Muscle of leg (tissue), 16 donors: ENCODE results near the gene STK25. TPM values are rescaled to one million over a fixed set of nuclear protein-coding genes. Genes with fewer than 3 reads are reported as not detected.

Experiments
- DNase-seq: peaks from one replicate; pipeline ENCODE4 v3.0.0; 2013
- H3K27ac ChIP-seq: one replicate; pipeline ENCODE4 v1.5.1; 2013; ENCODE audit warnings: mild to moderate bottlenecking, low read length, control low read depth
- H3K27me3 ChIP-seq: one replicate; pipeline ENCODE4 v1.6.1; 2013; ENCODE audit warnings: low read length; ENCODE audit not compliant: control insufficient read depth, insufficient read depth
- H3K36me3 ChIP-seq: one replicate; pipeline ENCODE4 v1.6.1; 2013; ENCODE audit warnings: low read length; ENCODE audit not compliant: control insufficient read depth, insufficient read depth
- H3K4me1 ChIP-seq: one replicate; pipeline ENCODE4 v1.6.1; 2013; ENCODE audit warnings: low read length; ENCODE audit not compliant: control insufficient read depth, insufficient read depth
- H3K4me3 ChIP-seq: one replicate; pipeline ENCODE4 v1.5.1; 2013; ENCODE audit warnings: low read length, control low read depth
- H3K9me3 ChIP-seq: replicated peaks from 2 replicates; pipeline ENCODE4 v1.6.1; 2013; ENCODE audit warnings: low read depth, low read length; ENCODE audit not compliant: control insufficient read depth
- WGBS: methylation state at CpG from one replicate; pipeline ENCODE4 v1.1.5; 2013; ENCODE audit warnings: missing lambda C conversion rate; ENCODE audit not compliant: insufficient coverage; 5-methylcytosine and 5-hydroxymethylcytosine counted together
- long read RNA-seq, 11 donors: transcript quantifications; one replicate each; lab custom pipeline, GENCODE V29; 2026
- polyA plus RNA-seq, 8 donors: library from polyadenylated mRNA; unstranded; fragments of 120-200 nt; gene quantifications; one replicate each; pipeline versions ENCODE4 v1.2.1 to v1.2.3, GENCODE V29; 2013; ENCODE audit warnings: inconsistent platforms in 1 of 8, low replicate concordance in 1 of 8; ENCODE audit not compliant: insufficient read length in 8 of 8, insufficient read depth in 1 of 8
- total RNA-seq: library from RNA; stranded (reverse); fragments of 120-200 nt; gene quantifications from one replicate; pipeline ENCODE4 v1.2.4, GENCODE V29; 2013

STK25 gene
- total RNA-seq, result 207 TPM
- 100 to 1,000 TPM; 225 to 364 (median 278) TPM for polyA plus RNA-seq
- long read RNA-seq, donor 1, full-length matches to known transcripts, result 35 of 35 reads
- long read RNA-seq, donor 1, partial matches to known transcripts, result 0 of 35 reads
- long read RNA-seq, donor 1, other reads (novel, unspliced or antisense), result 0 of 35 reads
- long read RNA-seq, donor 2, full-length matches to known transcripts, result 9 of 9 reads
- long read RNA-seq, donor 2, partial matches to known transcripts, result 0 of 9 reads
- long read RNA-seq, donor 2, other reads (novel, unspliced or antisense), result 0 of 9 reads
- long read RNA-seq, donor 3, full-length matches to known transcripts, result 65 of 65 reads
- long read RNA-seq, donor 3, partial matches to known transcripts, result 0 of 65 reads
- long read RNA-seq, donor 3, other reads (novel, unspliced or antisense), result 0 of 65 reads
- long read RNA-seq, donor 4, full-length matches to known transcripts, result 51 of 70 reads
- long read RNA-seq, donor 4, partial matches to known transcripts, result 19 of 70 reads
- long read RNA-seq, donor 4, other reads (novel, unspliced or antisense), result 0 of 70 reads
- long read RNA-seq, donor 5, full-length matches to known transcripts, result 111 of 111 reads
- long read RNA-seq, donor 5, partial matches to known transcripts, result 0 of 111 reads
- long read RNA-seq, donor 5, other reads (novel, unspliced or antisense), result 0 of 111 reads
- long read RNA-seq, donor 6, full-length matches to known transcripts, result 133 of 158 reads
- long read RNA-seq, donor 6, partial matches to known transcripts, result 12 of 158 reads
- long read RNA-seq, donor 6, other reads (novel, unspliced or antisense), result 13 of 158 reads
- long read RNA-seq, donor 7, full-length matches to known transcripts, result 74 of 80 reads
- long read RNA-seq, donor 7, partial matches to known transcripts, result 6 of 80 reads
- long read RNA-seq, donor 7, other reads (novel, unspliced or antisense), result 0 of 80 reads
- long read RNA-seq, donor 8, full-length matches to known transcripts, result 38 of 38 reads
- long read RNA-seq, donor 8, partial matches to known transcripts, result 0 of 38 reads
- long read RNA-seq, donor 8, other reads (novel, unspliced or antisense), result 0 of 38 reads
- long read RNA-seq, donor 9, full-length matches to known transcripts, result 48 of 48 reads
- long read RNA-seq, donor 9, partial matches to known transcripts, result 0 of 48 reads
- long read RNA-seq, donor 9, other reads (novel, unspliced or antisense), result 0 of 48 reads
- long read RNA-seq, donor 10, full-length matches to known transcripts, result 89 of 89 reads
- long read RNA-seq, donor 10, partial matches to known transcripts, result 0 of 89 reads
- long read RNA-seq, donor 10, other reads (novel, unspliced or antisense), result 0 of 89 reads
- long read RNA-seq, donor 11, full-length matches to known transcripts, result 56 of 56 reads
- long read RNA-seq, donor 11, partial matches to known transcripts, result 0 of 56 reads
- long read RNA-seq, donor 11, other reads (novel, unspliced or antisense), result 0 of 56 reads

GRCh38 chr2:241508240-241509154 is at the start of gene STK25:
STK25 (minus strand) TSS chr2:241508584; CDS start chr2:241508035, 549 bp downstream.
- Histone ChIP-seq H3K36me3 (peaks cover 21% of the 10 kb centered on the region), H3K27ac (peak within 1 kb of the TSS; percentile 86), H3K4me1 (peaks cover 51% of the 10 kb centered on the region), H3K4me3 (peak within 1 kb of the TSS; percentile 83), H3K27me3 (no peaks in the 10 kb centered on the region), H3K9me3 (no peaks in the 10 kb centered on the region)
- DNase-seq, result peak; percentile 99
- under 1% methylated on average over 113 of the region's 122 CpGs for WGBS

- no peak overlapping the region for H3K27ac ChIP-seq
- H3K27me3 ChIP-seq, result peaks cover 8% of the 10 kb centered on the region
- H3K9me3 ChIP-seq, result peaks cover 16% of the 10 kb centered on the region
- H3K4me1 ChIP-seq, result peaks cover 25% of the 10 kb centered on the region
- no peak overlapping the region for H3K4me3 ChIP-seq
- peaks cover 5% of the 10 kb centered on the region for H3K36me3 ChIP-seq
- DNase-seq, result no peak
Observed at GRCh38 chr2:241556746-241557145, 48.4 kb upstream of the STK25 start.

- peaks cover 5% of the 10 kb centered on the region for H3K36me3 ChIP-seq
- no peak overlapping the region for H3K4me3 ChIP-seq
- DNase-seq, result no peak
- H3K27ac ChIP-seq, result no peak overlapping the region
- 53% methylated on average over 3 of the region's 3 CpGs for WGBS
- H3K9me3 ChIP-seq, result peaks cover 16% of the 10 kb centered on the region
- peaks cover 20% of the 10 kb centered on the region for H3K4me1 ChIP-seq
- H3K27me3 ChIP-seq, result peaks cover 8% of the 10 kb centered on the region
Observed at GRCh38 chr2:241555711-241556110, 47.3 kb upstream of the STK25 start.

GRCh38 chr2:241554610-241555322 is 46.4 kb upstream of the STK25 start:
- 71% methylated on average over 4 of the region's 7 CpGs for WGBS
- Histone ChIP-seq H3K27ac (no peak overlapping the region), H3K4me3 (no peak overlapping the region), H3K36me3 (no peaks in the 10 kb centered on the region), H3K27me3 (peaks cover 8% of the 10 kb centered on the region), H3K9me3 (peaks cover 16% of the 10 kb centered on the region), H3K4me1 (peaks cover 11% of the 10 kb centered on the region)
- no peak for DNase-seq

- Histone ChIP-seq H3K4me3 (no peak overlapping the region), H3K27ac (no peak overlapping the region), H3K4me1 (peaks cover 9% of the 10 kb centered on the region), H3K36me3 (no peaks in the 10 kb centered on the region), H3K9me3 (peaks cover 16% of the 10 kb centered on the region), H3K27me3 (peaks cover 8% of the 10 kb centered on the region)
- no peak for DNase-seq
- 41% methylated on average over 6 of the region's 6 CpGs for WGBS
Observed at GRCh38 chr2:241553981-241554380, 45.6 kb upstream of the STK25 start.

- H3K36me3 ChIP-seq, result no peaks in the 10 kb centered on the region
- peaks cover 16% of the 10 kb centered on the region for H3K9me3 ChIP-seq
- no peak overlapping the region for H3K4me3 ChIP-seq
- DNase-seq, result no peak
- 82% methylated on average over 4 of the region's 12 CpGs for WGBS
- H3K27me3 ChIP-seq, result peaks cover 8% of the 10 kb centered on the region
- H3K4me1 ChIP-seq, result peaks cover 9% of the 10 kb centered on the region
- no peak overlapping the region for H3K27ac ChIP-seq
Observed at GRCh38 chr2:241553512-241553830, 45.1 kb upstream of the STK25 start.

GRCh38 chr2:241551998-241552737 is 43.8 kb upstream of the STK25 start:
- Histone ChIP-seq H3K9me3 (peaks cover 12% of the 10 kb centered on the region), H3K4me1 (peaks cover 17% of the 10 kb centered on the region), H3K36me3 (no peaks in the 10 kb centered on the region), H3K27me3 (peaks cover 8% of the 10 kb centered on the region), H3K4me3 (no peak overlapping the region), H3K27ac (no peak overlapping the region)
- DNase-seq, result no peak
- WGBS, result 63% methylated on average over 30 of the region's 33 CpGs

- Histone ChIP-seq H3K36me3 (no peaks in the 10 kb centered on the region), H3K27me3 (peaks cover 8% of the 10 kb centered on the region), H3K9me3 (peaks cover 9% of the 10 kb centered on the region), H3K4me3 (no peak overlapping the region), H3K4me1 (peaks cover 23% of the 10 kb centered on the region), H3K27ac (no peak overlapping the region)
- DNase-seq, result no peak
- 67% methylated on average over 3 of the region's 12 CpGs for WGBS
Observed at GRCh38 chr2:241551599-241551997, 43.2 kb upstream of the STK25 start.
